Measurements from ENCODE around the gene DGCR8. TPM values are rescaled to one million over a fixed set of nuclear protein-coding genes. Genes with fewer than 3 reads are reported as not detected.

DGCR8 gene
- total RNA-seq, 1 donor from 2014 or later, result 29.0 TPM

- Mint-ChIP-seq H3K27me3 (ENCODE audit: low read depth, unreplicated experiment) (no peaks in the 10 kb centered on the region), H3K9me3 (ENCODE audit: unreplicated experiment) (no peaks in the 10 kb centered on the region), H3K27ac (ENCODE audit: unreplicated experiment) (peak overlapping the region; percentile 60), H3K36me3 (ENCODE audit: low read depth, unreplicated experiment) (peaks cover 10% of the 10 kb centered on the region), H3K4me1 (ENCODE audit: low read depth, unreplicated experiment) (peaks cover 32% of the 10 kb centered on the region), H3K4me3 (ENCODE audit: unreplicated experiment) (peak overlapping the region; percentile 47)
- no peak for FAIRE-seq
- Histone ChIP-seq H3K27ac (ENCODE audit: low read depth, low read length) (no peak overlapping the region), H2AFZ (ENCODE audit: low read depth, low read length) (no peak overlapping the region), H3K4me3 (ENCODE audit: insufficient read depth, low read depth, low read length) (no peak overlapping the region), H3K9me3 (ENCODE audit: insufficient read depth, low read depth, low read length) (no peaks in the 10 kb centered on the region), H3K79me2 (ENCODE audit: insufficient read depth, low read length) (peaks cover 79% of the 10 kb centered on the region), H3K4me1 (ENCODE audit: insufficient read depth, low read length) (peaks cover 17% of the 10 kb centered on the region), H3K36me3 (ENCODE audit: insufficient read depth, low read length) (peaks cover 17% of the 10 kb centered on the region), H3K9ac (ENCODE audit: low read length) (peak overlapping the region; percentile 17), H3K4me2 (ENCODE audit: low read length) (peak overlapping the region; percentile 46), H3K27me3 (ENCODE audit: insufficient read depth, low read length) (no peaks in the 10 kb centered on the region), H4K20me1 (ENCODE audit: insufficient read depth, low read length) (peaks cover 70% of the 10 kb centered on the region)
- DNase-seq (ENCODE audit: low read depth), result no peak
- TF ChIP-seq EZH2 (IDR thresholded peaks at IDR 0.05; ENCODE audit: insufficient read depth, low read length) (no peak), CTCF (IDR thresholded peaks at IDR 0.05; ENCODE audit: insufficient read depth, low read depth, low read length) (no peak)
Measured at GRCh38 chr22:20083157-20083890, 3.3 kb downstream of the DGCR8 start.

GRCh38 chr22:20083891-20084546 lies 4.0 kb downstream of the DGCR8 start:
- Histone ChIP-seq H4K20me1 (ENCODE audit: insufficient read depth, low read length) (peaks cover 77% of the 10 kb centered on the region), H3K9ac (ENCODE audit: low read length) (peak overlapping the region; percentile 17), H3K9me3 (ENCODE audit: insufficient read depth, low read depth, low read length) (no peaks in the 10 kb centered on the region), H2AFZ (ENCODE audit: low read depth, low read length) (no peak overlapping the region), H3K79me2 (ENCODE audit: insufficient read depth, low read length) (peaks cover 86% of the 10 kb centered on the region), H3K27ac (ENCODE audit: low read depth, low read length) (no peak overlapping the region), H3K36me3 (ENCODE audit: insufficient read depth, low read length) (peaks cover 24% of the 10 kb centered on the region), H3K4me3 (ENCODE audit: insufficient read depth, low read depth, low read length) (no peak overlapping the region), H3K4me2 (ENCODE audit: low read length) (peak overlapping the region; percentile 46), H3K27me3 (ENCODE audit: insufficient read depth, low read length) (no peaks in the 10 kb centered on the region), H3K4me1 (ENCODE audit: insufficient read depth, low read length) (peaks cover 17% of the 10 kb centered on the region)
- no peak for FAIRE-seq
- Mint-ChIP-seq H3K27me3 (ENCODE audit: low read depth, unreplicated experiment) (no peaks in the 10 kb centered on the region), H3K27ac (ENCODE audit: unreplicated experiment) (no peak overlapping the region), H3K4me1 (ENCODE audit: low read depth, unreplicated experiment) (peaks cover 32% of the 10 kb centered on the region), H3K36me3 (ENCODE audit: low read depth, unreplicated experiment) (peaks cover 15% of the 10 kb centered on the region), H3K4me3 (ENCODE audit: unreplicated experiment) (no peak overlapping the region), H3K9me3 (ENCODE audit: unreplicated experiment) (no peaks in the 10 kb centered on the region)
- no peak for TF ChIP-seq CTCF (IDR thresholded peaks at IDR 0.05; ENCODE audit: insufficient read depth, low read depth, low read length)
- TF ChIP-seq EZH2 (IDR thresholded peaks at IDR 0.05; ENCODE audit: insufficient read depth, low read length), result no peak
- no peak for DNase-seq (ENCODE audit: low read depth)

Data from astrocyte (in vitro differentiated cells and primary cell).